Mammary epithelial cell (primary cell): ENCODE results near the gene COMMD3.

Experiments
- EZH2 ChIP-seq: IDR thresholded peaks from 2 replicates; pipeline ENCODE4 v1.6.1; 2012; ENCODE audit warnings: low read length, inconsistent platforms, borderline replicate concordance
- TF ChIP-seq, protein P1 (sequence below), 2 donors: IDR thresholded peaks in 1 of 2; conservative IDR thresholded peaks in 1 of 2; 2 replicates each; pipeline ENCODE4 v1.5.1; 2011 to 2012; ENCODE audit warnings: inconsistent platforms in 2 of 2, low read length in 2 of 2, mild to moderate bottlenecking in 2 of 2, control low read depth in 1 of 2, low read depth in 1 of 2; ENCODE audit not compliant: insufficient read depth in 1 of 2; ENCODE audit errors: extremely low read depth in 1 of 2

GRCh38 chr10:22338931-22339330 is 22.7 kb downstream of the COMMD3 start:
- TF ChIP-seq, protein P1, sequence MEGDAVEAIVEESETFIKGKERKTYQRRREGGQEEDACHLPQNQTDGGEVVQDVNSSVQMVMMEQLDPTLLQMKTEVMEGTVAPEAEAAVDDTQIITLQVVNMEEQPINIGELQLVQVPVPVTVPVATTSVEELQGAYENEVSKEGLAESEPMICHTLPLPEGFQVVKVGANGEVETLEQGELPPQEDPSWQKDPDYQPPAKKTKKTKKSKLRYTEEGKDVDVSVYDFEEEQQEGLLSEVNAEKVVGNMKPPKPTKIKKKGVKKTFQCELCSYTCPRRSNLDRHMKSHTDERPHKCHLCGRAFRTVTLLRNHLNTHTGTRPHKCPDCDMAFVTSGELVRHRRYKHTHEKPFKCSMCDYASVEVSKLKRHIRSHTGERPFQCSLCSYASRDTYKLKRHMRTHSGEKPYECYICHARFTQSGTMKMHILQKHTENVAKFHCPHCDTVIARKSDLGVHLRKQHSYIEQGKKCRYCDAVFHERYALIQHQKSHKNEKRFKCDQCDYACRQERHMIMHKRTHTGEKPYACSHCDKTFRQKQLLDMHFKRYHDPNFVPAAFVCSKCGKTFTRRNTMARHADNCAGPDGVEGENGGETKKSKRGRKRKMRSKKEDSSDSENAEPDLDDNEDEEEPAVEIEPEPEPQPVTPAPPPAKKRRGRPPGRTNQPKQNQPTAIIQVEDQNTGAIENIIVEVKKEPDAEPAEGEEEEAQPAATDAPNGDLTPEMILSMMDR (conservative IDR thresholded peaks at IDR 0.05 in 1 of 2, IDR thresholded peaks at IDR 0.05 in 1 of 2; ENCODE audit: extremely low read depth in 1 of 2, insufficient read depth in 1 of 2, low read depth in 1 of 2, low read length in 2 of 2): no peak
- TF ChIP-seq EZH2: no peak
